IMR-90 (cell line): ENCODE measurements around the gene CFAP61. TPM values are rescaled to one million over a fixed set of nuclear protein-coding genes. Genes with fewer than 3 reads are reported as not detected.

Experiments used
- ATAC-seq: fragments of 200-7000 bp; cut with Tn5 transposase; 2 replicates; pipeline ENCODE4 v1.9.1; 2020; ENCODE audit warnings: low read depth, mild to moderate bottlenecking, moderate library complexity
- BruUV-seq: library from RNA; stranded (reverse); fragments of 400-500 nt; replicated peaks from 2 replicates; lab custom pipeline; 2021; lab: Mats Ljungman, UMichigan
- CTCF ChIA-PET: fragments of 300-600 bp; formaldehyde crosslinking; extraction: SDS; loops from one replicate; lab custom pipeline; 2021; ENCODE audit warnings: antibody characterized with exemption; lab: Yijun Ruan, JAX
- POLR2A ChIA-PET: fragments of 300-600 bp; sonication (Branson Sonifier 250); formaldehyde crosslinking; loops from one replicate; lab custom pipeline; 2022; ENCODE audit warnings: antibody characterized with exemption; ENCODE audit not compliant: unreplicated experiment; lab: Charles Lee
- DNase-seq: peaks from one replicate; pipeline ENCODE4 v3.0.0; 2013
- H2AFZ ChIP-seq: replicated peaks from 2 replicates; pipeline ENCODE3; 2013; ENCODE audit warnings: low read length, mild to moderate bottlenecking; ENCODE audit not compliant: poor library complexity
- H2AK5ac ChIP-seq: 2 replicates; pipeline ENCODE4 v1.6.1; 2013; ENCODE audit warnings: low read depth, low read length, inconsistent platforms
- H2AK9ac ChIP-seq: replicated peaks from 2 replicates; pipeline ENCODE3; 2013; ENCODE audit warnings: mild to moderate bottlenecking, low read depth, low read length, moderate library complexity; ENCODE audit not compliant: poor library complexity
- H2BK120ac ChIP-seq: 2 replicates; pipeline ENCODE4 v1.6.1; 2013; ENCODE audit warnings: low read depth, low read length, inconsistent platforms
- H2BK15ac ChIP-seq: 3 replicates; pipeline ENCODE4 v1.6.1; 2013; ENCODE audit warnings: low read depth, low read length, inconsistent platforms
- H2BK20ac ChIP-seq: 2 replicates; pipeline ENCODE4 v1.6.1; 2013; ENCODE audit warnings: low read depth, mild to moderate bottlenecking, inconsistent platforms, low read length, moderate library complexity
- H2BK5ac ChIP-seq: 2 replicates; pipeline ENCODE4 v1.6.1; 2013; ENCODE audit warnings: mild to moderate bottlenecking, low read depth, low read length, inconsistent platforms; ENCODE audit not compliant: poor library complexity, severe bottlenecking
- H3K14ac ChIP-seq: replicated peaks from 2 replicates; pipeline ENCODE4 v1.6.1; 2013; ENCODE audit warnings: low read depth, low read length, inconsistent platforms
- H3K18ac ChIP-seq: 2 replicates; pipeline ENCODE4 v1.6.1; 2013; ENCODE audit warnings: low read depth, low read length, control low read depth
- H3K23ac ChIP-seq: 2 replicates; pipeline ENCODE4 v1.6.1; 2013; ENCODE audit warnings: low read depth, low read length, inconsistent platforms
- H3K27ac ChIP-seq: 2 replicates; pipeline ENCODE4 v1.5.1; 2013; ENCODE audit warnings: mild to moderate bottlenecking, control low read depth, low read length; ENCODE audit not compliant: insufficient read depth
- H3K27me3 ChIP-seq: 2 replicates; pipeline ENCODE4 v1.6.1; 2013; ENCODE audit warnings: low read length; ENCODE audit not compliant: control insufficient read depth, insufficient read depth
- H3K36me3 ChIP-seq: 2 replicates; pipeline ENCODE4 v1.6.1; 2013; ENCODE audit warnings: low read length, mixed read lengths; ENCODE audit not compliant: control insufficient read depth, insufficient read depth
- H3K4ac ChIP-seq: 2 replicates; pipeline ENCODE4 v1.6.1; 2013; ENCODE audit warnings: low read depth, low read length, inconsistent platforms
- H3K4me1 ChIP-seq: 2 replicates; pipeline ENCODE4 v1.6.1; 2013; ENCODE audit warnings: low read length, mixed read lengths; ENCODE audit not compliant: control insufficient read depth, insufficient read depth
- H3K4me2 ChIP-seq: 2 replicates; pipeline ENCODE4 v1.6.1; 2013; ENCODE audit warnings: low read depth, mild to moderate bottlenecking, control low read depth, low read length, moderate library complexity
- H3K4me3 ChIP-seq: 2 replicates; pipeline ENCODE4 v1.5.1; 2013; ENCODE audit warnings: low read depth, mild to moderate bottlenecking, control low read depth, low read length, moderate library complexity; ENCODE audit not compliant: insufficient read depth
- H3K56ac ChIP-seq: 2 replicates; pipeline ENCODE4 v1.6.1; 2013; ENCODE audit warnings: low read length, inconsistent platforms; ENCODE audit not compliant: insufficient read depth; ENCODE audit errors: extremely low read depth
- H3K79me1 ChIP-seq, 2 experiments: 2 replicates each; pipeline ENCODE4 v1.6.1; 2013; ENCODE audit warnings: low read length in 2 of 2, inconsistent platforms in 1 of 2, low read depth in 1 of 2
- H3K9ac ChIP-seq: 2 replicates; pipeline ENCODE4 v1.6.1; 2013; ENCODE audit warnings: low read depth, low read length, control low read depth
- H3K9me1 ChIP-seq: 2 replicates; pipeline ENCODE4 v1.6.1; 2013; ENCODE audit warnings: low read length, inconsistent platforms; ENCODE audit not compliant: insufficient read depth
- H3K9me3 ChIP-seq: 2 replicates; pipeline ENCODE4 v1.6.1; 2013; ENCODE audit warnings: low read length; ENCODE audit not compliant: control insufficient read depth, insufficient read depth
- H4K20me1 ChIP-seq: 2 replicates; pipeline ENCODE4 v1.6.1; 2013; ENCODE audit warnings: low read length, inconsistent platforms; ENCODE audit not compliant: insufficient read depth
- H4K5ac ChIP-seq: 2 replicates; pipeline ENCODE4 v1.6.1; 2013; ENCODE audit warnings: mild to moderate bottlenecking, low read depth, low read length, control low read depth
- H4K8ac ChIP-seq, 2 experiments: 2 replicates each; pipeline ENCODE4 v1.6.1; 2013; ENCODE audit warnings: low read depth in 2 of 2, low read length in 2 of 2, control low read depth in 1 of 2, inconsistent platforms in 1 of 2
- H4K91ac ChIP-seq: 2 replicates; pipeline ENCODE4 v1.6.1; 2013; ENCODE audit warnings: low read depth, low read length, inconsistent platforms; ENCODE audit not compliant: insufficient read depth
- BHLHE40 ChIP-seq: fragments of 150-350 bp; IDR thresholded peaks from 2 replicates; pipeline ENCODE4 v1.6.1; 2016; ENCODE audit warnings: mild to moderate bottlenecking, low read depth, low read length
- CEBPB ChIP-seq: IDR thresholded peaks from 2 replicates; pipeline ENCODE4 v1.6.1; 2012; ENCODE audit warnings: low read depth, low read length, improper control_type of control experiment
- CHD1 ChIP-seq: IDR thresholded peaks from 2 replicates; pipeline ENCODE4 v1.6.1; 2012; ENCODE audit warnings: low read depth, low read length, improper control_type of control experiment
- CTCF ChIP-seq: conservative IDR thresholded peaks from 2 replicates; pipeline ENCODE4 v1.5.1; 2012; ENCODE audit warnings: mild to moderate bottlenecking, low read depth, low read length, improper control_type of control experiment
- FOS ChIP-seq: fragments of 150-350 bp; IDR thresholded peaks from 2 replicates; pipeline ENCODE4 v1.6.1; 2016; ENCODE audit warnings: low read depth, low read length
- MAFK ChIP-seq: IDR thresholded peaks from 2 replicates; pipeline ENCODE4 v1.6.1; 2012; ENCODE audit warnings: low read depth, low read length, improper control_type of control experiment
- MAZ ChIP-seq: IDR thresholded peaks from 2 replicates; pipeline ENCODE4 v1.6.1; 2012; ENCODE audit warnings: low read depth, mild to moderate bottlenecking, low read length, improper control_type of control experiment, moderate library complexity, borderline replicate concordance
- NFE2L2 ChIP-seq: fragments of 150-350 bp; IDR thresholded peaks from 2 replicates; pipeline ENCODE4 v1.6.1; 2016; ENCODE audit warnings: low read depth, mild to moderate bottlenecking, low read length
- POLR2A ChIP-seq: IDR thresholded peaks from 2 replicates; pipeline ENCODE4 v1.6.1; 2012; ENCODE audit warnings: mild to moderate bottlenecking, low read depth, low read length
- RAD21 ChIP-seq: IDR thresholded peaks from 2 replicates; pipeline ENCODE4 v1.6.1; 2012; ENCODE audit warnings: low read length, improper control_type of control experiment
- RFX5 ChIP-seq: IDR thresholded peaks from 2 replicates; pipeline ENCODE4 v1.8.0; 2012; ENCODE audit warnings: low read depth, mild to moderate bottlenecking, low read length, moderate library complexity
- SMC3 ChIP-seq: fragments of 150-350 bp; IDR thresholded peaks from 2 replicates; pipeline ENCODE4 v1.6.1; 2016; ENCODE audit warnings: low read depth, mild to moderate bottlenecking, antibody characterized with exemption, low read length, moderate library complexity
- WGBS, 2 experiments: methylation state at CpG; one replicate each; pipeline versions ENCODE4 v1.1.5 to v1.1.7; 2013; ENCODE audit warnings: missing lambda C conversion rate in 2 of 2; ENCODE audit not compliant: insufficient read length in 1 of 2; ENCODE audit errors: extremely low coverage in 2 of 2; 5-methylcytosine and 5-hydroxymethylcytosine counted together
- dilution Hi-C: fragments of 300-500 bp; cut with HindIII; formaldehyde crosslinking; loops from one replicate; pipeline ENCODE4 v1.14.3; 2018; ENCODE audit warnings: low sequenced_read_pairs; ENCODE audit not compliant: unreplicated experiment
- in situ Hi-C: fragments of 300-500 bp; cut with MboI; formaldehyde crosslinking; loops from 3 replicates; pipeline ENCODE4 v1.14.3; 2019; ENCODE audit warnings: low sequenced_read_pairs, inconsistent platforms, mixed read lengths
- intact Hi-C: fragments of 100-400 bp; cut with micrococcal nuclease; formaldehyde crosslinking; loops from 2 replicates; pipeline ENCODE4 v1.10.0; 2022
- polyA plus RNA-seq, 3 experiments: library from polyadenylated mRNA; depleted of rRNA; stranded (reverse); fragments of >200 nt; gene quantifications; 2 replicates each; pipeline ENCODE4 v1.2.3, GENCODE V29; 2012; ENCODE audit warnings: low replicate concordance in 1 of 3
- total RNA-seq: library from RNA; depleted of rRNA; stranded (reverse); fragments of >200 nt; gene quantifications from 2 replicates; pipeline ENCODE4 v1.2.3, GENCODE V29; 2012
- TF ChIP-seq, protein P1 (sequence below): fragments of 150-350 bp; IDR thresholded peaks from 2 replicates; pipeline ENCODE4 v1.6.1; 2016; ENCODE audit warnings: low read depth, mild to moderate bottlenecking, low read length, moderate library complexity, borderline replicate concordance

The CFAP61 gene
- total and polyA plus RNA-seq, 2 of the 4 experiments (the other 2 are of a cell fraction) = 0.07 TPM; not detected in 1

- no peak for TF ChIP-seq MAZ
Measured at GRCh38 chr20:20369250-20370093, 317.1 kb downstream of the CFAP61 start (continued).

DNA sequence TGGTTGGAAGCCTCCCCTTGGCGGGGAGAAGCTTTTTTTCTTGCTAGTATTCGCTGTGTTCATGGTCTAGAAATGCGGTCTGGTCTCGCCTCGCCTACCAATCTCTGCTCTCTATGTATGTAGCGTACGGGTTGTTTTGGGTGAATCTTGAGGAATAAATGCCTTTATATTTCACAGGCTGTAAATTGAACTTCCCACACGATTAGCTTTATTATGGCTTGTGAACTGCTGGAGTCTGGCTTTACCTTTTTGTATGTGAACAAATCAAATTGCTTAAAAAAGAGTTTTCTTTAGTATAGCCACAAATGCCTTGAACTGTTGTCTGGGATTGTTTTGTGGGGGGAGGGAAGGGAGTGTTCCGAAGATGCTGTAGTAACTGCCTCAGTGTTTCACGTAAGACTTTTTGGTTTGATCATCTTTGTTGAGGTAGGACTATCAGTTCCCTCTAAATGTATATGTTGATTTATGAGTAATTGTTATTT lies 317.8 kb downstream of the CFAP61 start:
- H2BK5ac ChIP-seq = no peak overlapping the region
- H3K9me1 ChIP-seq = no peaks in the 10 kb centered on the region
- H3K4me1 ChIP-seq = peaks cover 2% of the 10 kb centered on the region; the same call in 1 of the 2 replicates
- no peak overlapping the region for H2AK9ac ChIP-seq
- no peak overlapping the region for H3K4me2 ChIP-seq
- in situ Hi-C loops = no loop called here
- ATAC-seq (no peak), DNase-seq (no peak)
- H3K18ac ChIP-seq = no peak overlapping the region
- H2BK120ac ChIP-seq = no peak overlapping the region
- no TSS peak for BruUV-seq
- H3K4me3 ChIP-seq = no peak overlapping the region
- no peak overlapping the region for H3K9ac ChIP-seq
- no peaks in the 10 kb centered on the region for H3K79me1 ChIP-seq
- H3K56ac ChIP-seq = no peak overlapping the region
- H2BK20ac ChIP-seq = no peak overlapping the region
- no peaks in the 10 kb centered on the region; the same call in 1 of the 2 replicates for H3K9me3 ChIP-seq
- no peaks in the 10 kb centered on the region for H4K20me1 ChIP-seq
- no peak overlapping the region for H2BK15ac ChIP-seq
- no peak overlapping the region for H3K4ac ChIP-seq
- no peak overlapping the region for H3K27ac ChIP-seq
- no peaks in the 10 kb centered on the region for H3K36me3 ChIP-seq
- no peak overlapping the region for H3K23ac ChIP-seq
- ChIA-PET CTCF (interaction anchor here (1.6 kb wide), 1 partner anchor 10 kb away, joined by 4 read pairs; no protein-coding TSS in a partner anchor), POLR2A (interaction anchor here (0.5 kb wide), 1 partner anchor 200 kb away, joined by 3 read pairs; no protein-coding TSS in a partner anchor)
- H4K8ac ChIP-seq = no peak overlapping the region
- no peak overlapping the region for H4K5ac ChIP-seq
- no peak overlapping the region for H4K91ac ChIP-seq
- H2AK5ac ChIP-seq = no peak overlapping the region
- no peak overlapping the region for H2AFZ ChIP-seq
- intact Hi-C loops = no loop called here
- WGBS, 2 experiments = no CpG with 5 or more reads among the region's 10 CpGs
- dilution Hi-C loops = no loop called here
- H3K27me3 ChIP-seq = peaks cover 92% of the 10 kb centered on the region
- no peak overlapping the region for H3K14ac ChIP-seq
- TF ChIP-seq POLR2A (no peak), MAZ (no peak), SMC3 (no peak), NFE2L2 (no peak), RFX5 (no peak), CTCF (no peak), MAFK (no peak), BHLHE40 (no peak), RAD21 (no peak), FOS (no peak), CHD1 (no peak), CEBPB (no peak)
- TF ChIP-seq, protein P1, sequence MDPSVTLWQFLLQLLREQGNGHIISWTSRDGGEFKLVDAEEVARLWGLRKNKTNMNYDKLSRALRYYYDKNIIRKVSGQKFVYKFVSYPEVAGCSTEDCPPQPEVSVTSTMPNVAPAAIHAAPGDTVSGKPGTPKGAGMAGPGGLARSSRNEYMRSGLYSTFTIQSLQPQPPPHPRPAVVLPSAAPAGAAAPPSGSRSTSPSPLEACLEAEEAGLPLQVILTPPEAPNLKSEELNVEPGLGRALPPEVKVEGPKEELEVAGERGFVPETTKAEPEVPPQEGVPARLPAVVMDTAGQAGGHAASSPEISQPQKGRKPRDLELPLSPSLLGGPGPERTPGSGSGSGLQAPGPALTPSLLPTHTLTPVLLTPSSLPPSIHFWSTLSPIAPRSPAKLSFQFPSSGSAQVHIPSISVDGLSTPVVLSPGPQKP = no peak
